ENCODE data around the gene MPPED1.

- TF ChIP-seq CTCF (IDR thresholded peaks at IDR 0.05) (no peak), ZBTB21 (CRISPR knock-in tag; IDR thresholded peaks at IDR 0.05; ENCODE audit: borderline replicate concordance) (no peak)
Measured at GRCh38 chr22:43407591-43407990, 4.2 kb upstream of the MPPED1 start.

Data from WTC11 (cell line).